Fibroblast of pulmonary artery (primary cell): ENCODE measurements around the gene TMEM143.
A peak's percentile ranks its signal among the peaks of the same experiment; 100 is the strongest.
"Not testable (repeated sequence)": the region's sequence is repeated elsewhere in the genome, so short reads cannot be mapped to it uniquely, and the experiment has no call there.

ENCODE experiments used
- DNase-seq: peaks from one replicate; pipeline ENCODE4 v3.0.0-alpha.2; 2010; ENCODE audit warnings: low read depth
- H3K4me3 ChIP-seq: replicated peaks from 2 replicates; pipeline ENCODE4 v1.5.1; 2011; ENCODE audit warnings: low read depth, mild to moderate bottlenecking, control low read depth, low read length, moderate library complexity
- TF ChIP-seq, protein P1 (sequence below): IDR thresholded peaks from 2 replicates; pipeline ENCODE4 v1.5.1; 2011; ENCODE audit warnings: mild to moderate bottlenecking, control low read depth, low read length, inconsistent platforms; ENCODE audit errors: missing control alignments

Gene TMEM143

DNA sequence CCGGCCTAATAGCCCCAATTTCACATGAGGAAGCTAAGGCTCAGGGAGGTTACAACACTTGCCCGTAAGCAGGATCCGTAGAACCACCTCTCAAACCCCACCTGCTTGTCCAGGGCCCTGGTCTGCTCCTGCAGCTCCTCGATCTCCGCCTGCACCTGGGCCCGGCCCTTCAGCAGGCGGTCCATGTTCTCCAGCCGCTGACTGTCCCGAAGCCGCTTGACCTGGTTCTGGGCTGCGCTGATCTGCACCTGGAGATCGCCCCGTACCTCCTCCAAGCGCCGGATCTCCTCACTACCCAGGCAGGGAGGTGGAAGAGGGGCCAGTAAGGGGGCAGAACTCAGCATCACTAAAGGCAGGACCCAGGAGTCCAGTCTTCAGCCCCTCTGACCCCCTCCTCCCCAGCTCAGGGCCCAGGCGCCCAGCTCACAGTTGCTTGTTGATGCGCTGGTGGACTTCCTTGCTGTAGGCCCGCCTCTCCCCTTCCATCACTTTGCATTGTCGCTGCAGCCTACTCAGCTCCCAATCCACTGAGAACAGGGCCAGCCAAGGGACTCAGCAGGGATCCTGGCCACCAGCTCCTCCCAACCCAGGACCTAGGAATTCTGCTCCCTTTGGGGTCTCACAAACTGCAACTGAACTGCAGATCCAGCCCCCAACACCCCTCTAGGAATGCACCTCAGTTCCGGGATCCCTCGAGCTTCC is 45.3 kb downstream of the TMEM143 start:
- DNase-seq: no peak
- TF ChIP-seq, protein P1, sequence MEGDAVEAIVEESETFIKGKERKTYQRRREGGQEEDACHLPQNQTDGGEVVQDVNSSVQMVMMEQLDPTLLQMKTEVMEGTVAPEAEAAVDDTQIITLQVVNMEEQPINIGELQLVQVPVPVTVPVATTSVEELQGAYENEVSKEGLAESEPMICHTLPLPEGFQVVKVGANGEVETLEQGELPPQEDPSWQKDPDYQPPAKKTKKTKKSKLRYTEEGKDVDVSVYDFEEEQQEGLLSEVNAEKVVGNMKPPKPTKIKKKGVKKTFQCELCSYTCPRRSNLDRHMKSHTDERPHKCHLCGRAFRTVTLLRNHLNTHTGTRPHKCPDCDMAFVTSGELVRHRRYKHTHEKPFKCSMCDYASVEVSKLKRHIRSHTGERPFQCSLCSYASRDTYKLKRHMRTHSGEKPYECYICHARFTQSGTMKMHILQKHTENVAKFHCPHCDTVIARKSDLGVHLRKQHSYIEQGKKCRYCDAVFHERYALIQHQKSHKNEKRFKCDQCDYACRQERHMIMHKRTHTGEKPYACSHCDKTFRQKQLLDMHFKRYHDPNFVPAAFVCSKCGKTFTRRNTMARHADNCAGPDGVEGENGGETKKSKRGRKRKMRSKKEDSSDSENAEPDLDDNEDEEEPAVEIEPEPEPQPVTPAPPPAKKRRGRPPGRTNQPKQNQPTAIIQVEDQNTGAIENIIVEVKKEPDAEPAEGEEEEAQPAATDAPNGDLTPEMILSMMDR: no peak
- H3K4me3 ChIP-seq: no peak overlapping the region

DNA sequence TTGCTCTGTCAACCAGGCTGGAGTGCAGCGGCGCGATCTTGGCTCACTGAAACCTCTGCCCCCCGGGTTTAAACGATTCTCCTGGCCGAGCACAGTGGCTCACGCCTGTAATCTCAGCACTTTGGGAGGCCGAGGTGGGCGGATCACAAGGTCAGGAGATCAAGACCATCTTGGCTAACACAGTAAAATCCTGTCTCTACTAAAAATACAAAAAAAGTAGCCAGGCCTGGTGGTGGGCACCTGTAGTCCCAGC is 46.1 kb downstream of the TMEM143 start:
- H3K4me3 ChIP-seq, DNase-seq: not testable (repeated sequence)

DNA sequence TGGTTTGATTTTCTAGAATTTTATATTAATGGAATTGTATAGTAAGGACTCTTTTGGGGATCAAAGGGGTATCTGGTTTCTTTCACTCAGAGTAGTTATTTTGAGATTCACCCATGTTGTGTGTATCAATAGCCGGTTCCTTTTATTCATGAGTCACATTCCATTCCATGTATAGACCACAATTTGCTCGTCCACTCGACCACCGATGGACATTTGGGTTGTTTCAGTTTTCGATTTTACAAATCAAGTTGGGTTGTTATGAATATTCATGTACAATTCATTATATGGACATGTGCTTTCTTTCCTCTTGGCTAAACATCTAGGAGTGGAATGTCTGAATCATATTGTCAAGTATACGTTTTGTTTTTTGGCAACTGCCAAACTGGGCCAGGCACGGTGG is 48.0 kb downstream of the TMEM143 start:
- no peak overlapping the region for H3K4me3 ChIP-seq
- DNase-seq: no peak
- TF ChIP-seq, protein P1: no peak

DNA sequence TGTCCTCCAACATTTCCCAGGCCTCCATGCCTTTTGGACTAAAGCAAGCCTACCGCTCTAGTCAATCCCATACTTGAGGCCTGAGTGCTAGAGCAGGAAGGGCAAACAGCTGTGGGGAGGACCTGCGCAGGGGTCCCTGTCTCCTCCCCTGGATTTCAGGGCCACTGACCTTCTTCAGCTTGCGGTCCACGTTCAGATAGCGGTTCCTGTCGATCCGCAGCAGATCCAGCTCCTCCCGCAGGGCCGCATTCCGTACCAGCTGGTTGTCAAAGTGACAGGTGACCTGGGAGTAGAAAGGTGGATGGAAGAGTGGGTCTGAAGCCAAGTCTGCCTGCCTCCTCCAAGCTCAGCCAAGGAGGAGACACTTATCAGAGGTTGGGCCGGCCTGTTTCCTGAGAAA is 52.4 kb downstream of the TMEM143 start:
- H3K4me3 ChIP-seq: no peak overlapping the region
- TF ChIP-seq, protein P1: no peak
- no peak for DNase-seq

DNA sequence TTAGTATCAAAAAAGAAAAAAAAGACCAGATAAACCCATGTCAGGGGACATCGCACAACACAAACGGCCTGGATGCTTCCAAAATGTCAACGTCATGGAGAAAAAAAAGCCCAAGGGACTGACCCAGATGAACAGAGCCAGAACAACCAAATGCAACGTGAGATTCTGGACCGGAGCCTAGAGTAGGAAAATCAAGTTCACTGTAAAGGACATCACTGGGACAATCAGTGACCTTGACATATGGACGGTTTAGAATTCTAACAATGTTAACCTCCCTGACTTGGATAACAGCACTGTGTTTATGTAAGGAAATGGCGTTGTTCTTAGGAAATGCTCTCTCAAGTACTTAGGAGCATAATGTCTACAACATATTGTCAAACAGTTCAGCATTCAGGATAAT is 53.5 kb downstream of the TMEM143 start:
- TF ChIP-seq, protein P1: no peak
- no peak for DNase-seq
- H3K4me3 ChIP-seq: no peak overlapping the region

DNA sequence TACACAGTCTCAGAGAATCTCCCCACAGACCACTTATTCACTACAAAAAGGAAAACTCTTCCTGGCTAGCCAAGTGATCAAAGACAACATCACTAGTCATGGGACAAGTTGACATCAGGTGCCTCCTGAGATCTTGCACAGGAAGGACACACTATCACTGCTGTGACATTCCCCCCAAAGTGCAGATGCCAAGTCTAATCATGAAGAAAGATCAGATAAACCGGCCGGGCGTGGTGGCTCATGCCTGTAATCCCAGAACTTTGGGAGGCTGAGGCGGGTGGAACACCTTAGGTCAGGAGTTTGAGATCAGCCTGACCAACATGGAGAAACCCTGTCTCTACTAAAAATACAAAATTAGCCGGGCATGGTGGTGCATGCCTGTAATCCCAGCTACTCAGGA is 54.0 kb downstream of the TMEM143 start:
- H3K4me3 ChIP-seq, DNase-seq: not testable (repeated sequence)

DNA sequence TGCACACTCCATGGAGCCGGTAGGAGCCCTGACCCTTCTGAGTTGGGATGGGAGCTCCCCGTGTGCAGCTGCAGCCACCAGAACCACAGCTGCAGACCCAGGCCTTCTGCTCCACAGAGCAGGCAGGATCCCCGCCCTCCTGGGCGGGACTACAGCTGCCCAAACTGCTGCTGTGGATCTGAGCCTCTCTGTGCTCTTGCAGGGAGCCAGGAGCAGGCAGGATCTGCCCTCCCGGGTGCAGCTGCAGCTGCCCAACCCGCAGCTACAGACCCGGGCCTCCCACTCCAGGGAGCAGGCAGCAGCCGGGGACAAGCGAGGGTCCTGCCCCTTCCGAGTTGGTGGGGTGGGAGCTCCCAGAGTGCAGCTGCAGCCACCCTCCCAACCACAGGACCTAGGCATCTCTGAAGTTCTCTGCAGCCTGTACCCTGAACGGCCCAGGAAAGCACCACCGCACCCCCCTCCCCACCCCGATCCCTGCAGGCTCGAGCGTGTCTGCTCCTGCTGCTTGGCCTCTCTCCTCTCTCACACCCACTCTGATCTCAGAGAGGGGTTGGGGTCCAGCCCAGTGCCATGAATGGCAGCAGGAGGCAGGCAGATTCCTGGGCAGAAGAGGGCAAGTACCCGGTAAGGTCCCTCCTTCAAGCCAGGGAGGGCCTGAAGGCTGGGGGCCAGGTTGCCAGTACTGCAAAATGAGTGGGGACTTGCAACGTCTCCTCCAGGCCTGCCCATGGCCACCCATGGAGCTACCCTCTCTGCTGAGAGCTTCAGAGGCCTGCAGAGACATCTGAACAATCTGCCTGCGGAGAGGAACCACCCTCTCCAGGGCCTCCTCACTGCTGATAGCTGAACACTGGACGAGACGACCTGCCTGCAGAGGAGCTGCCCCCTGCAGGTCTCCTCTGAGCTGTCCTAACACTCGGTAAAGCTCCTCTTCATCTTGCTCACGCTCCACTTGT is 54.8 kb downstream of the TMEM143 start:
- DNase-seq: peak; percentile 47
- TF ChIP-seq, protein P1: peak; percentile 44
- H3K4me3 ChIP-seq: no peak overlapping the region

DNA sequence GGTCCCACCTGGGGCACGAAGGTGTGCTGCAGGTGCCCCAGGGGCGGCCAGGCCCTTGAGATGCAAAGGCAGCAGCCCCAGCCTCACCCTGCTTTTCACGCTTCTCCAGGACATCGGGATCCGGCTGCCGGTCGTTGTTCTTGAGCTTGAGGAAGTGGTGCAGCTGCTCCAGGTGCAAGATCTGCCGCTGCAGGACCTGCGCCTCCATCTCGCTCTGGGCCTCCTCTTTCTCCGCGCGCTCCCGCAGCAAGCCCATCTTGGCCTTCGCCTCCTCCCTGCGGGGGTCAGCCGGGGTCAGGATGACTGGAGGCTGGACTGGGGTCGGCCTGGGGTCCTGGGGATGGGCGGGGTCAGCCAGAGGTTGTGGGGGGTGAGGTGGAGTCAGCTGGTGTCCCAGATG is 59.9 kb downstream of the TMEM143 start:
- no peak overlapping the region for H3K4me3 ChIP-seq
- TF ChIP-seq, protein P1: no peak
- DNase-seq: no peak
